ENCODE measurements around the gene CASZ1. TPM values are rescaled to one million over a fixed set of nuclear protein-coding genes. Genes with fewer than 3 reads are reported as not detected.

The CASZ1 gene
- total RNA-seq, 2 donors from 2014 or later, result 90.9 to 96.9 TPM

DNA sequence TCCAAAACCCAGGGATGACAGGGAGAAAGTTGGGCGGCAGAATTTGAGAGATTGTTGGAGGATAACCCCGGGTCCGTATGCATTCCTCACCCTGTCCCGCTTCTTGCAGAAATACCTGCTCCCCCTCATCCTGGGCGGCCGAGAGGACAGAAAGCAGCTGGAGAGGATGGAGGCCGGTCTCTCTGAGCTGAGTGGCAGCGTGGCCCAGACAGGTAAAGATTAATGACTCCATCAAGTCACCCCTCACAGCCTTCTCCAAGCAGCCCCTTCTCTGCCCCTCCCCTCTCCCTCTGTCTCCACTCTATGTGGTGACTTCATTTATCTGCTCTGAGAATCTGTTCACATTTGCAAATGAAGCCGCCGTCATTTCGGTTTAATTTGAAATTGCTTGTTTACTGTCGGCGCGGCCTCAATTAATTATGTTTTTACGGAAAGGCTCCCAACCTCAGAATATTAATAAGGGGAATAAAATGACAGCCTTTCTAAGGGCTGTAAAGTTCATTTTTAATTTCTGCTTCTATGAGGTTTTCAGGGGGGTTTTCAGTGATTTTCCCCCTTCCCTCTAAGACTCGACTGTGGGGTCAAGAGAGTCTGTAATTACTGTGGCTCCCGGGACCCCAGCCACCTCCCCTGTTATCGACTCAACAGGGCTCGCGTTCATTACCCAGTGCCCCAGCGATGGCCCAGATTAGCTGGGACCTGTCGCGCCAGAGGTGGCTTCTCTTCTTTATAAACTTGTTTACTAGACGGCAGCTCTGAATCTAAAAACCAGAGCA, 173.3 kb downstream of the CASZ1 start:
- 75% methylated on average over 24 of the region's 24 CpGs for WGBS

DNA sequence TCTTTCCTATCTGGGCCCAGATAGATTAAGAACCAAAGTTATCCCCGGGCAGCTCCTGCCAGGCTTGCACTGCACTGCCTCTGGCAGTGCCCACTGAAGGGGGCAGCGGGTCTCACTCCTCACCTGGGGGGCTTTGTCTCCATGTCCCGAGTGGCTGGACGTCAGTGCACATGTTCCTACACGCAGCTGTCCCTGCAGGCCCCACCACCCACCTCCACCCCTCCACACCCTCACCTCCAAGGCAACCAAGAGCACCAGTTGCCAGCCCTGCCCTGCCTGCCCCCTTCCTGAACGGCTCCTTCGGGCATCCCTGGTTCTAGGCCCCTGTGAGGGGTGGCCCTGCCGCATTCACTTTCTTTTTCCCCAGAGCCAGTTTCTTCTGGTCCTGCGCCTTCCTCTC, 174.5 kb downstream of the CASZ1 start:
- Histone ChIP-seq H3K9me3 (no peaks in the 10 kb centered on the region), H3K4me1 (replicated peaks) (no peaks in the 10 kb centered on the region), H3K27ac (peak overlapping the region; percentile 48 to 65), H3K36me3 (no peaks in the 10 kb centered on the region), H3K4me3 (no peak overlapping the region), H3K27me3 (replicated peaks; ENCODE audit: insufficient read depth) (no peaks in the 10 kb centered on the region)
- 73% methylated on average over 9 of the region's 9 CpGs for WGBS
- intact Hi-C loops (cut with DNase I), result loop anchor here (5.0 kb wide), 1 partner anchor 85 kb away; no protein-coding TSS in a partner anchor
- TF ChIP-seq, protein P1, sequence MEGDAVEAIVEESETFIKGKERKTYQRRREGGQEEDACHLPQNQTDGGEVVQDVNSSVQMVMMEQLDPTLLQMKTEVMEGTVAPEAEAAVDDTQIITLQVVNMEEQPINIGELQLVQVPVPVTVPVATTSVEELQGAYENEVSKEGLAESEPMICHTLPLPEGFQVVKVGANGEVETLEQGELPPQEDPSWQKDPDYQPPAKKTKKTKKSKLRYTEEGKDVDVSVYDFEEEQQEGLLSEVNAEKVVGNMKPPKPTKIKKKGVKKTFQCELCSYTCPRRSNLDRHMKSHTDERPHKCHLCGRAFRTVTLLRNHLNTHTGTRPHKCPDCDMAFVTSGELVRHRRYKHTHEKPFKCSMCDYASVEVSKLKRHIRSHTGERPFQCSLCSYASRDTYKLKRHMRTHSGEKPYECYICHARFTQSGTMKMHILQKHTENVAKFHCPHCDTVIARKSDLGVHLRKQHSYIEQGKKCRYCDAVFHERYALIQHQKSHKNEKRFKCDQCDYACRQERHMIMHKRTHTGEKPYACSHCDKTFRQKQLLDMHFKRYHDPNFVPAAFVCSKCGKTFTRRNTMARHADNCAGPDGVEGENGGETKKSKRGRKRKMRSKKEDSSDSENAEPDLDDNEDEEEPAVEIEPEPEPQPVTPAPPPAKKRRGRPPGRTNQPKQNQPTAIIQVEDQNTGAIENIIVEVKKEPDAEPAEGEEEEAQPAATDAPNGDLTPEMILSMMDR (IDR thresholded peaks at IDR 0.05), result no peak
- no peak for TF ChIP-seq POLR2A (IDR thresholded peaks at IDR 0.05)
- no peak for TF ChIP-seq POLR2AphosphoS5 (IDR thresholded peaks at IDR 0.05)
- DNase-seq (ENCODE audit: low spot score), result no peak

More for the DNA sequence above, 173.3 kb downstream of the CASZ1 start:
- Histone ChIP-seq H3K36me3 (no peaks in the 10 kb centered on the region), H3K4me1 (replicated peaks) (no peaks in the 10 kb centered on the region), H3K4me3 (no peak overlapping the region), H3K9me3 (no peaks in the 10 kb centered on the region), H3K27me3 (replicated peaks; ENCODE audit: insufficient read depth) (no peaks in the 10 kb centered on the region), H3K27ac (peak overlapping the region; percentile 49 to 65)
- TF ChIP-seq POLR2A (IDR thresholded peaks at IDR 0.05) (no peak), POLR2AphosphoS5 (IDR thresholded peaks at IDR 0.05) (no peak)
- TF ChIP-seq, protein P1 (IDR thresholded peaks at IDR 0.05), result no peak
- intact Hi-C loops (cut with DNase I), result loop anchor here (5.0 kb wide), 1 partner anchor 86 kb away; no protein-coding TSS in a partner anchor
- DNase-seq (ENCODE audit: low spot score), result no peak

DNA sequence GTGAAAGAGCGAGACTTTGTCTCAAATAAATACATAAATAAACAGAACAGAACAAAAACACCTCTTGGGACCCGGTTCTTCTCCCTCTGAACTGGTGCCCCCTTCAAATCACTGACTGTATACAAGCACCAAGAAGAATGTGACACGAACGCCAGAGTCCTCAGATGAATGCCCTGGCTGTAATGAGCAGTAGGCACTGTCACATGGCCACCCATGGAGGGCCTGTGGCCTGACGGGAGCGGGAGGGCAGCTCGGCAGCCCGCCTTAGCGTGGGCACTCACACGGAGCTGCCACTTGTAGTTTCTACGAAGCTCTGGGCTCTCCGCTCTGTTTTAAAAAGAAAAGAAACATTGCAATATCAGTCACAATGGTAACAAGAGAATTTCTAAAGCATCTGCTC, 175.7 kb downstream of the CASZ1 start:
- intact Hi-C loops (cut with DNase I), result loop anchor here (5.0 kb wide), 1 partner anchor 83 kb away; no protein-coding TSS in a partner anchor
- no peaks in the 10 kb centered on the region for H3K36me3 ChIP-seq

DNA sequence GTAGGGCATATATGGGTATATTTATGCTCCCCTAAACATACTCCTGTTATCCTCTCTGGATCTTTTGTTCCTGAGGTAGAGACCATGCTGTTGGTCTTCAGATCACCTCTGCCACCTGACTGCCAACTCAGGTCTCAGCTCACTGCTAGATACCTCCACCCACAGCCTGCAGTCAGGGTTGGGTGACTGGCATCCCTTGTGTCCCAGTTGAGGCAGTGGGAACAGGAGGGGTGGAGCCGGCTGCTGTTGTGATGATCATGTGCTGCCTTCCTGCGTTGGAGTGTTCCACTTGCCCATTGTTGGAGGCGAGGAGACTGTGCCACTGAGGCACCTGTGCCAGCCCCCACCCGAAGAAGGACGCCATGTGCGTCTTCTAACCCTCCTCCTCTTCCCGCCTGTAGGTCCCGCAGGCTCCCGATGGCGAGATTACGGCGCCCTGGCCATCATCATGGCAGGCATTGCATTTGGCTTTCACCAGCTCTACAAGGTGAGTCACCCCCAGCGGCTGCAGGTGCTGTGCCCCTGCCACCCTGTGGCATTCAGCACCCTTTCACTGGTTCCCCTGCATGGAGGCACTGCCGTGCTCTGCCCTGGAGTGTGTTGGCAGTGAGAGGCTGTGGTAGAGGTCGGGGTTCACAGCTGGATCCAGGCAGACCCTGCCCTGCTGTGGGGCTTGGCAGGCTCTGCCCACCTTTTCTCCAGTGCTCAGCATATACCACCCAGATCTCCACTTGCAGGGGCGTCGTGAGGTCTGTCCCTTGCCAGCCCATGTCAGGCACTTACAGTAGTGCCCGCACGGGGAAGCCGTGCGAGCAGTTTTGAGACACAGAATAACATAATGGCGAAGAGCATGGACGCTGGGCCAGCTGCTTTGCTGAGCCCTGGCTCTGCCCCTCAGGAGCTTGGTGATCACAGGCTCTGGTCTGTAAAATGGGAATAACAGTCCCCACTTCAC, 178.2 kb downstream of the CASZ1 start:
- Histone ChIP-seq H3K4me1 (replicated peaks) (no peaks in the 10 kb centered on the region), H3K9me3 (no peaks in the 10 kb centered on the region), H3K4me3 (no peak overlapping the region), H3K27me3 (replicated peaks; ENCODE audit: insufficient read depth) (no peaks in the 10 kb centered on the region), H3K36me3 (no peaks in the 10 kb centered on the region), H3K27ac (no peak overlapping the region)
- TF ChIP-seq, protein P1 (IDR thresholded peaks at IDR 0.05), result no peak
- no peak for TF ChIP-seq POLR2AphosphoS5 (IDR thresholded peaks at IDR 0.05)
- TF ChIP-seq POLR2A (IDR thresholded peaks at IDR 0.05), result no peak
- DNase-seq (ENCODE audit: low spot score), result no peak
- WGBS, result 97% methylated on average over 23 of the region's 23 CpGs
- intact Hi-C loops (cut with DNase I), result no loop called here

More for the DNA sequence above, 175.7 kb downstream of the CASZ1 start:
- Histone ChIP-seq H3K4me1 (replicated peaks) (no peaks in the 10 kb centered on the region), H3K27me3 (replicated peaks; ENCODE audit: insufficient read depth) (no peaks in the 10 kb centered on the region), H3K4me3 (no peak overlapping the region), H3K9me3 (no peaks in the 10 kb centered on the region), H3K27ac (no peak overlapping the region)
- 90% methylated on average over 12 of the region's 12 CpGs for WGBS
- no peak for DNase-seq (ENCODE audit: low spot score)
- TF ChIP-seq, protein P1 (IDR thresholded peaks at IDR 0.05), result no peak
- TF ChIP-seq POLR2AphosphoS5 (IDR thresholded peaks at IDR 0.05), result no peak
- TF ChIP-seq POLR2A (IDR thresholded peaks at IDR 0.05), result no peak
